ENCODE data around the gene KRTAP4-7. TPM values are rescaled to one million over a fixed set of nuclear protein-coding genes. Genes with fewer than 3 reads are reported as not detected.
"Not testable (repeated sequence)": the region's sequence is repeated elsewhere in the genome, so short reads cannot be mapped to it uniquely, and the experiment has no call there.

The KRTAP4-7 gene
- total RNA-seq, 2 experiments from 2014 or later = not detected

- POLR2A ChIA-PET = no interaction called here
- ATAC-seq (no peak), DNase-seq (no peak)
- no peaks in the 10 kb centered on the region for H3K9me3 Mint-ChIP-seq
- intact Hi-C loops (cut with micrococcal nuclease) = no loop called here
- CTCF ChIA-PET = no interaction called here
- H3K27me3 Mint-ChIP-seq = peaks cover 24% of the 10 kb centered on the region
- H3K27ac Mint-ChIP-seq = no peak overlapping the region
- H3K4me3 Mint-ChIP-seq = no peak overlapping the region
- TF ChIP-seq CTCF (IDR thresholded peaks at IDR 0.05) = no peak
- no peaks in the 10 kb centered on the region for H3K4me1 Mint-ChIP-seq (ENCODE audit: low read depth)
- no peaks in the 10 kb centered on the region for H3K36me3 Mint-ChIP-seq (ENCODE audit: low read depth)
These were observed 20.5 kb upstream of the KRTAP4-7 start for GRCh38 chr17:41063449-41063848.

GRCh38 chr17:41064301-41064700 lies 19.6 kb upstream of the KRTAP4-7 start:
- POLR2A ChIA-PET = no interaction called here
- no peak for ATAC-seq
- H3K27me3 Mint-ChIP-seq = peaks cover 19% of the 10 kb centered on the region

DNA sequence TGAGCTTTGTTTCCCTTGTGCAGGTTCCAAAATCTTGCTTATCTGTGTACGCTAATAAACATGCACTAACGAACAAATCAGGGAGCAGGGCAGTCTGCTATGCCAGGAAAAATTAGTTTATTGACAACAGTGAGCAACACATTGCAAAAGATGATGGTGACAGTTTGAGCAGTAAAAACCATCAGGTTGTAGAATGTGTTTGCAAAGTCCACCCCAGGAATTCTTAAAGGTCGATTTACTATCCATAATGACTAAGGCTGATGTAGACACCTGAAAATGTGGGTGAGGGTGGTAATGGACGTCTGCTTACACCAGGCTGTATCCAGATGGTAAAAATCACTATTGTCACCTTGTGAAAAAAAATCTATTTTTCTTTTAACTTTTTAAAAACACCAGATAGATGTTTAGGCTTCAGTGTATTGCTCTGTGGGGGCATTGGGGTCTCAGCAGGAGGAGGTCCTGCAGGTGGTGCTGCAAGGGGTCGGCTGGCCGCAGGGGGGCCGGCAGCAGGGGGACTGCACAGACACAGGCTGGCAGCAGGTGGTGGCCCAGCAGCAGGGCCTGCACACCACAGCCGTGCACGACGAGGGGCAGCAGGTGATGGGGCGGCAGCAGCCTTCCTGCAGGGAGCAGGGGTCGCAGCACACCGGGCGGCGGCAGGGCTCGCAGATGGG lies 18.8 kb upstream of the KRTAP4-7 start:
- H3K27ac Mint-ChIP-seq; H3K9me3 Mint-ChIP-seq; H3K36me3 Mint-ChIP-seq (ENCODE audit: low read depth); CTCF ChIA-PET; H3K4me3 Mint-ChIP-seq; POLR2A ChIA-PET; ATAC-seq; DNase-seq; intact Hi-C loops (cut with micrococcal nuclease); H3K4me1 Mint-ChIP-seq (ENCODE audit: low read depth): not testable (repeated sequence)
- peaks cover 14% of the 10 kb centered on the region for H3K27me3 Mint-ChIP-seq

More at GRCh38 chr17:41064301-41064700, 19.6 kb upstream of the KRTAP4-7 start:
- intact Hi-C loops (cut with micrococcal nuclease) = no loop called here
- CTCF ChIA-PET = no interaction called here
- no peaks in the 10 kb centered on the region for H3K36me3 Mint-ChIP-seq (ENCODE audit: low read depth)
- no peak overlapping the region for H3K27ac Mint-ChIP-seq
- TF ChIP-seq CTCF (IDR thresholded peaks at IDR 0.05) = no peak
- no peak overlapping the region for H3K4me3 Mint-ChIP-seq
- no peak for DNase-seq
- no peaks in the 10 kb centered on the region for H3K4me1 Mint-ChIP-seq (ENCODE audit: low read depth)
- no peaks in the 10 kb centered on the region for H3K9me3 Mint-ChIP-seq

DNA sequence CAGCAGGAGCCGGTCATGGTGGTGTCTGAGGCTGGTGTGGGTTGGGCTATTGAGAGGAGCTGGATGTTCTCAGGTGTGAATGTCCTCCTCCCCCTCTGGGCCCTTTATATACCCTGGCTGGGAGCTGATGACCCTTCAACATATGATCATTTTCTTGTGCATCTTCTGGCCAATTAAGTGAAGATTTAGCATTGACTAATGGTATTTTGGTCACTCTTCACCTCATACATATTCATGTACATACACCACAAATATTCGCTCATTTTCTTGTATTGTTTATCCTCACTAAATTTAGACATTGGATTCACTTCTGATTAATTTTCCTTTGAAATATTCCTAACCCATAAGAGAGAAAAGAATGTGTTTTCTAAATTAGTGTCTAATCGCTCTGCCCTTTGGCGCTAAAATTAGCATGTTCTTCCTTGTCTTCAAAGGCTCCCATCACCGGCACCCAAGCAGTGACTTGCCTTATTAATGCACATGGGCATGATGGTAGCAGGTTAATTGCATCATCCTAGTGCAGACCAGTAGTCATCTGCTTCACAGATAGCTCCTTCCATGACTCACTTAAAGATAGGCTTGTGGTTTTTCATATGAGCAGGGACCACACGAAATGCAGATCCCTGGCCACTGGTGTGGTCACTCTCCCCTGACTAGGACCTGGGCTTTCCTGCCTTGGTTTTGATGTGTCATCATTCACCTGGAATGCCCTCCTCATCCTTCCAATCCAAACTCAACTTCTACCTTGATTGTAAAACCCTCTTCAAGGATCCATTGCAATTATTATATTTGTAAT lies 17.9 kb upstream of the KRTAP4-7 start, which contains the start of gene KRTAP2-4:
Gene KRTAP2-4, minus strand, starts transcription at position 51 of the 796 bp plus-strand sequence. Its CDS starts 34 bp downstream, at position 17.
- Mint-ChIP-seq H3K4me3 (no peak within 1 kb of the TSS), H3K27ac (no peak within 1 kb of the TSS), H3K36me3 (ENCODE audit: low read depth) (no peaks in the 10 kb centered on the region), H3K27me3 (peaks cover 5% of the 10 kb centered on the region), H3K4me1 (ENCODE audit: low read depth) (no peaks in the 10 kb centered on the region), H3K9me3 (no peaks in the 10 kb centered on the region)
- POLR2A ChIA-PET = no interaction called here
- ATAC-seq (no peak), DNase-seq (no peak)
- intact Hi-C loops (cut with micrococcal nuclease) = no loop called here
- CTCF ChIA-PET = no interaction called here
- no peak for TF ChIP-seq CTCF (IDR thresholded peaks at IDR 0.05)

GRCh38 chr17:41067281-41067680 lies 16.7 kb upstream of the KRTAP4-7 start:
- no peak for TF ChIP-seq CTCF (IDR thresholded peaks at IDR 0.05)
- intact Hi-C loops (cut with micrococcal nuclease) = no loop called here
- H3K27ac Mint-ChIP-seq = no peak overlapping the region
- DNase-seq (no peak), ATAC-seq (no peak)
- no peak overlapping the region for H3K4me3 Mint-ChIP-seq
- POLR2A ChIA-PET = no interaction called here
- H3K27me3 Mint-ChIP-seq = peaks cover 2% of the 10 kb centered on the region
- no peaks in the 10 kb centered on the region for H3K36me3 Mint-ChIP-seq (ENCODE audit: low read depth)
- H3K9me3 Mint-ChIP-seq = no peaks in the 10 kb centered on the region
- no peaks in the 10 kb centered on the region for H3K4me1 Mint-ChIP-seq (ENCODE audit: low read depth)
- CTCF ChIA-PET = no interaction called here

Measured in activated CD8-positive, alpha-beta T cell treated with anti-CD3 and anti-CD28 coated beads for 36 hours (primary cell).